ENCODE measurements around the gene CD59. TPM values are rescaled to one million over a fixed set of nuclear protein-coding genes. Genes with fewer than 3 reads are reported as not detected.
A peak's percentile ranks its signal among the peaks of the same experiment; 100 is the strongest.
"Not testable (repeated sequence)": the region's sequence is repeated elsewhere in the genome, so short reads cannot be mapped to it uniquely, and the experiment has no call there.

The CD59 gene
- total RNA-seq, 2 experiments from 2014 or later = 79.4 TPM

DNA sequence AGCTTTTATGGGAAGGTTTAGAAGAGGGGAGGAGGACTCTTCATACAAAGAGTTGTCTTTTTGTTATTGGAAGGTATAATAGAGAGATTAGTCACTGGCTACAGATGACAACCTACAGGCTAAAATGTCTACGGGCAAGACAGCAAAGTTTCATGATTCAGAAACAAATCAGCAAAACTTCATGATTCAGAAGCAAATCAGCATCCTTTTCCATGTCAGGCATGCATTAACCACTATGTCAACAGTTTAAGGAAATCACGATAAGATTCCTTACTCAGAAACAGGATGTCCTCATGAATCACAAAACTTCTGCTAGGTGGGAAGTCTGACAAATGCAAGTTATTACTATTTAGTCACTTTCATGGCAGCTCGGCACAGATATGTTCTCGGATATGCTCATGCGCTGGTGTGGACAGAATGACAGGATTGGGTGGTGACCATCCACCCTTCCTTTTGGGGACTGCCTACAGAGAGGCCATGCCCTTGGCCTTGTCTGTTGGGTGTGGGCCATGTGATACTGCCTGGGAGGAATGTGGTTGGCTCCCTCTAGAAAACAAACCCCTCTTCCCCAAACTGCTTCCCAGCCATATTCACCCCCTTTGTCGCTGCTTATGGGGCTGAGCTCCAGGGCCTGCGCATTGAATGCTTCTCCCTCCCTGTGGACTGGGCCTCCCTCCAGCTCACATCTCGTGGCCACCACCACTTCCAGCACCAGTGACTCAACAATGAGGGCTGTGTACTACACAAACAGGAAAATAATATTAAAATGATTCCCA, 45.7 kb downstream of the CD59 start:
- H3K36me3 Mint-ChIP-seq = no peaks in the 10 kb centered on the region
- POLR2A ChIA-PET = interaction anchor here (1.8 kb wide), 1 partner anchor 11 kb away, joined by 5 read pairs; the partner anchor contains the start of gene C11orf91
- H3K9me3 Mint-ChIP-seq = peaks cover 4% of the 10 kb centered on the region
- H3K4me3 Mint-ChIP-seq = no peak overlapping the region
- H3K27ac Mint-ChIP-seq = peak overlapping the region; percentile 56
- peak; percentile 47 for DNase-seq
- CTCF ChIA-PET = interaction anchor here (0.9 to 1.8 kb wide), 4 partner anchors 10 to 148 kb away, joined by 3 to 7 read pairs (median 4); no protein-coding TSS in a partner anchor
- H3K27me3 Mint-ChIP-seq = peaks cover 14% of the 10 kb centered on the region
- peaks cover 29% of the 10 kb centered on the region for H3K4me1 Mint-ChIP-seq (ENCODE audit: low read depth)
- intact Hi-C loops (cut with micrococcal nuclease) = loop anchor here (1.0 kb wide), 3 partner anchors 10 to 32 kb away; partner anchors contain the start of gene C11orf91

DNA sequence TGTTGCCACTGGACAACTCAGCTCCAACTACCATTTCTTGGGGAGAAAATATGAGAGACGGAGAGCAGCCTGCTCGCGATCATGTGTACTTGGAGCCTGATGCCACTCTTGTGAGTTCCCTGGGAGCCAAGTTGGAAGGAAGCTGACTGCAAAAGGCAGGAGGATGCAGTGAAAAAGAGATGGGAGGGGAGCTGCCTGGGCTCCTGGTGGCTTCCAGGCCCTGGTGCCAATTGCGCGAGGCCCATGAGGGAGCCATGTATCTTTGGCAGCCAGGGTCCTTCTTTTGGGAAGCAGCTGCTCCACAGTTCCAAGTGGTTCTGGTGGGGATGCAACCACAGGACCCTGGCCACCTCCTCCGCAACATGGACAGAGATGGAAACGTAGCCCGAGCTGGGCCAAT, 46.7 kb downstream of the CD59 start:
- DNase-seq = no peak
- peaks cover 4% of the 10 kb centered on the region for H3K9me3 Mint-ChIP-seq
- CTCF ChIA-PET = interaction anchor here (1.8 kb wide), 2 partner anchors 53 to 64 kb away, joined by 4 to 7 read pairs; no protein-coding TSS in a partner anchor
- POLR2A ChIA-PET = interaction anchor here (0.6 kb wide), 1 partner anchor 40 kb away, joined by 4 read pairs; no protein-coding TSS in a partner anchor
- peaks cover 17% of the 10 kb centered on the region for H3K27me3 Mint-ChIP-seq
- peaks cover 29% of the 10 kb centered on the region for H3K4me1 Mint-ChIP-seq (ENCODE audit: low read depth)
- intact Hi-C loops (cut with micrococcal nuclease) = loop anchor here (2.0 kb wide), 1 partner anchor 327 kb away; no protein-coding TSS in a partner anchor
- no peak overlapping the region for H3K4me3 Mint-ChIP-seq
- no peaks in the 10 kb centered on the region for H3K36me3 Mint-ChIP-seq
- peak overlapping the region; percentile 56 for H3K27ac Mint-ChIP-seq

DNA sequence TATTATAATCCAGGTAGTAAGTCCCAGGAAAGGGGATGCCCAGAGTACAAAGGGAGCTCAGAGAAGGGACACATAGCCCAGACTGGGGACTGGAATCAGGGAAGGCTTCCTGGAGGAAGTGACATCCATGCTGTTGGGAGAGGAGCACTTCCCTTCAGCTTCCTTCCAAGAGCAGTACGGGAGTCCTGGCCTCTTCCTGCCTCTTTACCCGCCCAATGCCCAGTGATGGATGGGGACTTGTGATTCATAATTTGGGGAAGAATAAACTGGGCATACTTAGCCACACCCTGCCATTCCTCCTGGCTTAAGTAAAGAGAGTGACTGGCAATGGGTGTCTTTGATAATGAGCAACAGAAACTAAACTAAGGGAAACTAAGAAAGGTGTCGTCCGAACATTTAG, 47.1 kb downstream of the CD59 start:
- Mint-ChIP-seq H3K36me3 (no peaks in the 10 kb centered on the region), H3K4me1 (ENCODE audit: low read depth) (peaks cover 29% of the 10 kb centered on the region), H3K27ac (no peak overlapping the region), H3K4me3 (no peak overlapping the region), H3K27me3 (peaks cover 21% of the 10 kb centered on the region), H3K9me3 (peaks cover 4% of the 10 kb centered on the region)
- ChIA-PET CTCF (interaction anchor here (1.8 to 3.9 kb wide), 3 partner anchors 54 to 325 kb away, joined by 4 to 17 read pairs (median 7); no protein-coding TSS in a partner anchor), POLR2A (interaction anchor here (0.6 kb wide), 1 partner anchor 40 kb away, joined by 4 read pairs; no protein-coding TSS in a partner anchor)
- intact Hi-C loops (cut with micrococcal nuclease) = loop anchor here (2.0 kb wide), 1 partner anchor 326 kb away; no protein-coding TSS in a partner anchor
- DNase-seq = no peak

DNA sequence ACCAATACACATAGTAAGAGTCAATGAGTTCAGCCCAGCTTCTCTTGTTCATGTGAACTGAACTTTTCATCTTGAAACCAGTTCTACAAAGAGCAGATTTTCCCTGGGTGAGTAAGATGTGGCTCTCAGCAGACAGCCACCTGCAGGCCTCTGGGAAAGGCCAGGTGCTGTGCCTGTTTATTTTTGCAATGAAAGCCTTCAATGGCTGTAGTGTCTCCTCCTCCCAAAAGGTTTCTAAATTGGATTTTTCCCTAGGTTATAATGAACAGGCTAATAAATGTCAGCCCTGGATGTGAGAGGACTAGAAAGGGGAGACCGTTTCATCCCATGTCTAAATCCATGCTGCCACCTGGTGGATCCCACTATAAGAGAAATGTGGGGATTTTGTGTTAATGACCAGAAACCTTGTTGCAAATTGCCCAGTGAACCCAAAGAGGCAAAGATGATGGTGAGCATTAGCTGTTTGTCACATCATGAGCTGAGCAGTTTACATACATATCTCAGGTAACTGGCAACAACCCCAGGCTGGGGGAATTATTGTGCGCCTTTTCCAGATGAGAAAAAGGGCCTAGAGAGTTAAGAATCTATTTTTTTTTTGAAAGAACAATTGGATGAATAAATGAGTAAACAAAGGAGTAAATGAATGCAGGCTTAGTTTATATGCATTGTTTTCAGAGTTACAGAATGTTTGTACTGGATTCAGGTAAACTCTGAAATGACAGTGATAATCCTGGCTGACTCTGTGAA, 48.3 kb downstream of the CD59 start:
- Mint-ChIP-seq H3K36me3 (no peaks in the 10 kb centered on the region), H3K27me3 (peaks cover 25% of the 10 kb centered on the region), H3K9me3 (peaks cover 4% of the 10 kb centered on the region), H3K27ac (no peak overlapping the region), H3K4me3 (no peak overlapping the region), H3K4me1 (ENCODE audit: low read depth) (peaks cover 29% of the 10 kb centered on the region)
- intact Hi-C loops (cut with micrococcal nuclease) = loop anchor here (1.0 to 2.0 kb wide), 2 partner anchors 145 to 325 kb away; no protein-coding TSS in a partner anchor
- CTCF ChIA-PET = interaction anchor here (0.6 to 3.9 kb wide), 6 partner anchors 21 to 328 kb away, joined by 3 to 17 read pairs (median 4); no protein-coding TSS in a partner anchor
- POLR2A ChIA-PET = no interaction called here
- DNase-seq = peak; percentile 42

DNA sequence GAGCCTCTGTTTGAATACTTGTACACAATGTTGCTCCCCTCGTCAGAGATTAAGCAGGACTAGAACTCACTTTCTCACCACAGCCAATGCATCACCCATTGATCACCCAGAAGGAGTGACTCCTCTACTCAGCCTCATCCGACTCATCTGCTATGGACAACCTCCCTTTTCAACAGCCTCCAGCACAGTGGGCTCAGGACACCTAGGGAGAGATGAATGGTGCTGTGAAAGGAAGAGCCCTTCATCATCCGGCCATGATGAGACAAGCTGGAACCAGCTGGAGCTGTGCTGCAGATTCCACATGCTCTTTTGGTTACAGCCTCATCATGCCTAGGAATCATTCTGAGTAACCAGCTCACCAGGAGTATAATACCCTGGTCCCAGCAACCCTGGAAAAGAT, 51.1 kb downstream of the CD59 start:
- ChIA-PET CTCF (interaction anchor here (0.9 to 3.9 kb wide), 4 partner anchors 51 to 321 kb away, joined by 3 to 17 read pairs (median 4); no protein-coding TSS in a partner anchor), POLR2A (interaction anchor here (0.7 kb wide), 1 partner anchor 324 kb away, joined by 3 read pairs; no protein-coding TSS in a partner anchor)
- H3K36me3 Mint-ChIP-seq = no peaks in the 10 kb centered on the region
- no peak overlapping the region for H3K27ac Mint-ChIP-seq
- no peak for DNase-seq
- intact Hi-C loops (cut with micrococcal nuclease) = no loop called here
- peaks cover 4% of the 10 kb centered on the region for H3K9me3 Mint-ChIP-seq
- no peak overlapping the region for H3K4me3 Mint-ChIP-seq
- H3K27me3 Mint-ChIP-seq = peaks cover 48% of the 10 kb centered on the region
- H3K4me1 Mint-ChIP-seq (ENCODE audit: low read depth) = peaks cover 19% of the 10 kb centered on the region

DNA sequence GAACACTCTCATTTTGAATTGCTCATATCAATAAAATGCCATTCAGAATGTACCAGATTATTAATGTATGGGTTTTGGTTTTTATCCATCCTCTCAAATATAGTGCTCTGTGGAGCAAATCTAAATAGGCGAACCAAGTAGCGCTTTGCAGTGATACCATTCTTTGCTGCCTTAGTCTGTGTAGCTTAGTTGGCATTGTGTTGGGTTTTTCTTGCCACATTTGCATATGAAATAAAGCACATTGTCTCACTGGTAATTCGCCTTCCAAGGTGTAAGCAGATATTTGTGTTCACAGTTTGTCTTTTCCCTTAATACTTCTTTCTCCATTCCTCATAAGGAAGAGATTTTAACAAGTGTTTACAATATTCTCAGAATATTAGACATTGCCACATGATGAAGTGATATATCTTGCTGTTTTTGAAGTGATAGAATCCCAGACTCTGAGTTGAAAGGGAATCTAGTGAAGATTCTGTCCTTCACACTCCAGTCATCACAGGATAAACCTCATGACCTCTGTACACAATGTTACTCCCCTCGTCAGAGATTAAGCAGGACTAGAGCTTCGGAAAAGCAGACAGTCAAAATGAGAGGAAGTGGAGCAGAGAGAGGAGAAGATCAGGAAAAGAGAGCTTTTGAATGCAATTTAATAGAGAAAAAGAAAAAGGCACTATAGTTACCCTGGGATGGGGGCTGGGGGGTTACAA, 52.1 kb downstream of the CD59 start:
- Mint-ChIP-seq H3K27ac (no peak overlapping the region), H3K9me3 (peaks cover 4% of the 10 kb centered on the region), H3K36me3 (no peaks in the 10 kb centered on the region), H3K4me3 (no peak overlapping the region), H3K27me3 (peaks cover 54% of the 10 kb centered on the region), H3K4me1 (ENCODE audit: low read depth) (peaks cover 10% of the 10 kb centered on the region)
- ChIA-PET CTCF (no interaction called here), POLR2A (no interaction called here)
- DNase-seq = no peak
- intact Hi-C loops (cut with micrococcal nuclease) = no loop called here

DNA sequence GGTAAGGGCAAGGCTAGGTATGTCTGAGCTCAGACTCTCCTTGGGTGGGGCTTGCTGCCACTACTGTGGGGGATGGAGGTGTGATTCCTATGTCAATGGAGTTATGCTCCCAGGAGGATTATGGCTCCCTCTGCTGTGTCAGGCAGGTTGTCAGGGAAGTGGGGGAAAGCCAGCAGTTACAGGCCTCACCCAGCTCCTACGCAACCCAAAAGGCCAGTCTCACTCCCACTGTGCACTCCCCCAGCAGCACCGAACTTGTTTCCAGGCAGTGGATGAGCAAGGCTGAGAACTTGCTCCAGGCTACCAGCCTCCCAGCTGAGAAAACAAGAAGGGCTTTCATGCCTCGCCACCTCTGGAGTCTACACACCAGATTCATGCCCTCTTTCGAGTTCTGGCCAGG, 53.8 kb downstream of the CD59 start:
- Mint-ChIP-seq H3K4me1 (ENCODE audit: low read depth) (peaks cover 3% of the 10 kb centered on the region), H3K27ac (no peak overlapping the region), H3K9me3 (peaks cover 10% of the 10 kb centered on the region), H3K36me3 (no peaks in the 10 kb centered on the region), H3K27me3 (peaks cover 60% of the 10 kb centered on the region), H3K4me3 (no peak overlapping the region)
- no peak for DNase-seq
- CTCF ChIA-PET = no interaction called here
- intact Hi-C loops (cut with micrococcal nuclease) = no loop called here
- POLR2A ChIA-PET = no interaction called here

DNA sequence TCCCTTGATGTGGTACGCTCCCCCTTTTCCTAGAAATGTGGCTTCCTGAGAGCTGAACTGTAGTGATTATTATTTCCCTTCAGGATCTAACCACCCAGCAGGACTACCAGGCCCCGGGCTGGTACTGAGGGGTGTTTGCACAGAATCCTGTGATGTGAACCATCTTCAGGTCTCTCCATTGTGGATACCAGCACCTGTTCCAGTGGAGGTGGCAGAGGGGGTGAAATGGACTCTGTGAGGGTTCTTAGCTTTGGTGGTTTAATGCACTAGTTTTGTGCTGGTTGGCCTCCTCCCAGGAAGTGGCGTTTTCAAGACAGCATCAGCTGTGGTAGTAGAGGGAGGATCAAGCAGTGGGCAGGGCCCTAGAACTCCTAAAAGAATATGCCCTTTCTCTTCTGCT, 54.2 kb downstream of the CD59 start:
- intact Hi-C loops (cut with micrococcal nuclease) = no loop called here
- Mint-ChIP-seq H3K27ac (no peak overlapping the region), H3K27me3 (peaks cover 60% of the 10 kb centered on the region), H3K4me3 (no peak overlapping the region), H3K9me3 (peaks cover 8% of the 10 kb centered on the region), H3K36me3 (no peaks in the 10 kb centered on the region), H3K4me1 (ENCODE audit: low read depth) (no peaks in the 10 kb centered on the region)
- ChIA-PET POLR2A (no interaction called here), CTCF (no interaction called here)
- no peak for DNase-seq

DNA sequence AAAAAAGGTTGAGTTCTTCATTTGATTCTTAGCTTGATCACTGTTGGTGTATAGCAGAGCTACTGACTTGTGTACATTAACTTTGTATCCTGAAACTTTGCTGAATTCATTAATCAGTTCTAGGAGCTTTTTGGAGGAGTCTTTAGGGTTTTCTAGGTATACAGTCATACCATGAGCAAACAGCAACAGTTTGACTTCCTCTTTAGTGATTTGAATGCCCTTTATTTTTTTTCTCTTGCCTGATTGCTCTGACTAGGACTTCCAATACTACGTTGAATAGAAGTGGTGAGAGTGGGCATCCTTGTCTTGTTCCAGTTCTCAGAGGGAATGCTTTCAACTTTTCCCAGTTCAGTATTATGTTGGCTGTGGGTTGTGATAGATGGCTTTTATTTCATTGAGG, 57.6 kb downstream of the CD59 start:
- H3K4me3 Mint-ChIP-seq; H3K4me1 Mint-ChIP-seq (ENCODE audit: low read depth); H3K27ac Mint-ChIP-seq; H3K9me3 Mint-ChIP-seq; DNase-seq; intact Hi-C loops (cut with micrococcal nuclease); CTCF ChIA-PET; H3K36me3 Mint-ChIP-seq; POLR2A ChIA-PET: not testable (repeated sequence)
- H3K27me3 Mint-ChIP-seq = peaks cover 43% of the 10 kb centered on the region

DNA sequence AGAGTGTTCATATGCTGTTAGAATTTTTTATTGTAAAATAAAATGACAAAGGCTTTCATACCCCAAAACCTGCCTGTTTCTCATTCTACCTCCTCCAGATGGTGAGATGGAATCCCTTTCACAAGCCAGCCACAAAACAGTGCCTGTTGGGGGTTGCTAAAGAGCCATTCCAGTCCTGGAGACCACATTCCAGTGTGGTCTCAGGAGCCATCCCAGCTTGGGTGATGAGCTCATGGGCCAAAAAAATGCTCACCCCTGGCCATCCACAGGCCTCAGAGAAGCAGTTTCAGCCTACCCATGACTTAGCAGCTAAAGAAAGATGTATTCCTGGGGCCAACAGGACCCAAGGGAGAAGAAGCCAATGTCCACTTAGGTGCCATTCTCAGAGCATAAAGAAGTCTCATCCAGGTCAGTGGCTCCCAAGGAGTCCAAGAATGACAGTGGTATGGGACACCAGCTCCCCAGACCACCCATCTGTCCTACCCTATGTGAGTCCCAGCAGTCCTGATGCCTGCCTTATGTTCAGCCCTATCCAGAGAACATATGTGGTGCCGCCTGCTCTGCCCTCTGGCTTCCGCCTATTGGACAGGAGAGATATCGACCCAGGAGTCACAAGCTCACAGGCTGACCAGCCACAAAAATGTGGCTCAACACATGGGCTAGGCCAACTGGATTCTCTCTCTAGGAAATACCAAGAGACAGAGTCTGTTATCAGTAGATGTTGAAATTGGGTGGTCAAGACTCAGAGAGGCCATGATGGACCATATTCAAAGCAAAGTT, 62.0 kb downstream of the CD59 start:
- peaks cover 9% of the 10 kb centered on the region for H3K4me1 Mint-ChIP-seq (ENCODE audit: low read depth)
- H3K36me3 Mint-ChIP-seq = no peaks in the 10 kb centered on the region
- ChIA-PET POLR2A (no interaction called here), CTCF (interaction anchor here (0.6 kb wide), 1 partner anchor 10 kb away, joined by 3 read pairs; no protein-coding TSS in a partner anchor)
- peaks cover 13% of the 10 kb centered on the region for H3K27me3 Mint-ChIP-seq
- intact Hi-C loops (cut with micrococcal nuclease) = no loop called here
- DNase-seq = no peak
- no peak overlapping the region for H3K27ac Mint-ChIP-seq
- H3K9me3 Mint-ChIP-seq = peaks cover 8% of the 10 kb centered on the region
- no peak overlapping the region for H3K4me3 Mint-ChIP-seq

DNA sequence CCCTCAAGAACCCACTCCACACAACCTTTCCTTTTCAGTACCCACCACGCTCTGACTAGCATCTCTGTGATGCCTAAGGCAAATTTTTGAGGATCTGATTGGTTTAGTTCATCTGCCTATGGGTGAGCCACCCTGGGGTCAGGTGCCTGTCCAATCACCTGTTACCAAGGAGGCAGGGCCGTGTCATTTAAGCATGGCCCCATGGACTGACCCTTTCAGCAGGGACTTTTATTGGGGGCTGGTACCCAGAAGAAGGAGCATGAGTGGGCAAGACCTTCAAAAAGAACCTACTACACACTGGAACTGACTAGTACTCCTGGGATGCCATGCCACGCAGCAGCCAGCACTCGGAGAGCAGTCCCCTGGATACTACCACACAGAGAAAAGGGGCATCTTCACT, 64.0 kb downstream of the CD59 start:
- POLR2A ChIA-PET = no interaction called here
- Mint-ChIP-seq H3K4me1 (ENCODE audit: low read depth) (peaks cover 9% of the 10 kb centered on the region), H3K27me3 (peaks cover 6% of the 10 kb centered on the region), H3K9me3 (no peaks in the 10 kb centered on the region), H3K4me3 (no peak overlapping the region), H3K36me3 (no peaks in the 10 kb centered on the region), H3K27ac (no peak overlapping the region)
- intact Hi-C loops (cut with micrococcal nuclease) = no loop called here
- CTCF ChIA-PET = no interaction called here
- no peak for DNase-seq

Measured in activated CD4-positive, alpha-beta memory T cell treated with anti-CD3 and anti-CD28 coated beads for 36 hours (primary cell).